GM20000 (cell line): ENCODE results near the gene NSMF.
A peak's percentile ranks its signal among the peaks of the same experiment; 100 is the strongest.

Experiments
- DNase-seq: peaks from one replicate; pipeline ENCODE4 v3.0.0; 2012; ENCODE audit warnings: low spot score
- TF ChIP-seq, protein P1 (sequence below): IDR thresholded peaks from 2 replicates; pipeline ENCODE4 v1.5.1; 2012; ENCODE audit warnings: mild to moderate bottlenecking, control low read depth; ENCODE audit errors: extremely low read depth, missing control alignments

The NSMF gene

DNA sequence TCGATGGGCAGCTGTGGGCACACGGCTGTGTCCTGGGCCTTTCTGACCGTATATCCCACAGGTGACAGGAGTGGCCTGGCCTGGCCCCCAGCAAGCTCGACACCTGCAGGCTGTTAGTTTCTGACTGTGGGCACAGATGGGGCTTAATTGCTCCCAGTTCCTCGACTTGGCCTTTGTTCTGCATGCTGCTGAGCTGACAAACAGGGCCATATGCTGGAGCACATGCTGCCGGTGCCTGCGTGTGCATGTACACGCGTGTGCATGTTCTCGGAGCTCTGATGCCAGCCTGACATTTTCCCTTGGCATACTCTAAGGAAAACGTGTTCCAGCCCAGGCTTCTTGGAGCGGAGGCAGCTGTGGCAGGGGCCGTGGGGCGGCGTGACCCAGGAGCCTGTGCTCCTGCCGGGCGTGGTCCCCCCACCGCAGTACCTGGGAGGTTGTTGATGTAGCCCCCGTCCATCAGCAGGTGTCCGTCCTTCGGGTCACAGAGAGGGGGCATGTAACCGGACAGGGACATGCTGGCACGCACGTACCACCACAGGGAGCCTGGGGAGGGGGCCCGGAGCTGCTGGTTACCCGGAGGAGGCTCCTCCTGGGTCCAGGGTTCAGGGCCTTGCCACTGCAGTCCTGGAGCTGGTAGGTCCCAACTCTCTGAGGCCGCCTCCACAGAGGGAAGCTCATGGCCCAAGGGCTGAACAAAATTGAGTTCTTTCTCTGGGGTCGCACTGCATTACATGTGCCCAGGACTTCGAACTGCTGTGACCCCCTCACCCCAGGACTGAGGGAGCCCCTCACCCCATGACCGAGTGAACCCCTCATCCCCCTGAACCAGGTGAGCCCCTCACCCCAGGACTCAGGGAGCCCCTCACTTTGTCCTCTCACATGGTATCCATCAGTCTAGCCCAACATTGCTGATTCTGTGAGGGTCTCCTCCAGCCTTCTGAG, 4.1 kb upstream of the NSMF start:
- TF ChIP-seq, protein P1, sequence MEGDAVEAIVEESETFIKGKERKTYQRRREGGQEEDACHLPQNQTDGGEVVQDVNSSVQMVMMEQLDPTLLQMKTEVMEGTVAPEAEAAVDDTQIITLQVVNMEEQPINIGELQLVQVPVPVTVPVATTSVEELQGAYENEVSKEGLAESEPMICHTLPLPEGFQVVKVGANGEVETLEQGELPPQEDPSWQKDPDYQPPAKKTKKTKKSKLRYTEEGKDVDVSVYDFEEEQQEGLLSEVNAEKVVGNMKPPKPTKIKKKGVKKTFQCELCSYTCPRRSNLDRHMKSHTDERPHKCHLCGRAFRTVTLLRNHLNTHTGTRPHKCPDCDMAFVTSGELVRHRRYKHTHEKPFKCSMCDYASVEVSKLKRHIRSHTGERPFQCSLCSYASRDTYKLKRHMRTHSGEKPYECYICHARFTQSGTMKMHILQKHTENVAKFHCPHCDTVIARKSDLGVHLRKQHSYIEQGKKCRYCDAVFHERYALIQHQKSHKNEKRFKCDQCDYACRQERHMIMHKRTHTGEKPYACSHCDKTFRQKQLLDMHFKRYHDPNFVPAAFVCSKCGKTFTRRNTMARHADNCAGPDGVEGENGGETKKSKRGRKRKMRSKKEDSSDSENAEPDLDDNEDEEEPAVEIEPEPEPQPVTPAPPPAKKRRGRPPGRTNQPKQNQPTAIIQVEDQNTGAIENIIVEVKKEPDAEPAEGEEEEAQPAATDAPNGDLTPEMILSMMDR, result no peak

DNA sequence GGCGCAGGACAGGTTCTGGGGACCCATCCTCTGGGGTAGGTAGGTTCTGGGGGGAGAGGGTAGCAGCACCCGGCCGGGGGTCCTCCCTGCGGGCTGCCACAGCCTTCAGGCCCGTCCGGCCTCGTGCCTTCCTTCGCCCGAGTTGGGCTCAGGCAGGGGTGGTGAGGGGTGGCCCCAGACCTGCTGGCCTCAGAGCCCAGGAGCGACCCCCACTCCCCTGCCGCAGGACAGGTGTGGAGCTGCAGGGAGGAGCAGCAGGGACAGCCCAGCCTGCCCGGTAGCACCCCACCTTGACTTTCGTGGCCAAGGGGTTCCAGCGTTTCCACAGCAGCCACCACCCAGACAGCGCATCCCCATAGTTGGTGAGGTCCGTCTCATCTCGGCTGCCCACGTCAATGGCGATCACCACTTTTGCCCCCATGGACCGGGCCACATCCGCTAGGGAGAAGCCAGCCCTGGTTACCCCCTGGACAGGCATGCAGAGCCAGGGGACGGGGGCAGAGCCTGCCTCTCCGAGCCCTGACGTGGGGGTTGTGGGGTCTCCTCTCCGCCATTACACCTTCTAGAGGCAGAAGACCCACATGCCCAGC, 3.4 kb upstream of the NSMF start:
- TF ChIP-seq, protein P1, result no peak
- DNase-seq, result no peak

More for the DNA sequence above, 4.1 kb upstream of the NSMF start:
- DNase-seq, result no peak

DNA sequence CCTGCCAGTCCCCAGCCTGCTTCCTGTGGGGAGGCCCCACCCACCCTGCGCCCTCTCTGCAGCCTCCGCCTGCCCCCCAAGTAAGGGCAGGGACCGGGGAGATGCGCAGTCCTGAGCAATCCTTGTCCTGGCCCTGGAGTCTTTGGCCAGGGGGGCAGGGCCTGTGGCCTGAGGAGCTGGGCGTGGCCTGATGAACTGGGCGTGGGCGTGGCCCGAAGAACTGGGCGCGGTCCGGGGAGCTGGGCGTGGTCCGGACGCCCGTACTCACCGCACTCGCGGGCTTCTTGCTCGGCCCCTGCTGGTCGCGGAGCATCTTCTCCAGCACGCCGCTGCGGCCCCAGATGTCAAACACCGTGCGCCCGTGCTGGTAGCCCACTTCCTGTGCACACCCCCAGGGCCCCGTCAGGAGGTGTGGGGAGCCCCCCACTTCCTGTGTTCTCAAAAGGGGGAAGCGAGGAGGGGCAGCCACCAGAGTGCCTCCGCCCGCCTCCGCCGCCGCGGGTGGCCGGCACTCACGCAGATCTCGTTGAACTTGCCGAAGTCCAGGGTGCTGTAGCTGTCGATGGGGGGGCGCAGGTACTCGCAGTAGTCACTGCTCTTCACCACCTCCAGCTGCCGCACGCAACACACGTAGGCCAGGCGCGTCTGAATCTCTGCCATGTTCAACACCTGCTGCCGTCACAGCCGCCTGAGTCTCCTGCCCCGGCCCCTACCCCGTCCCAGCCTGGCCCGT, 2.7 kb upstream of the NSMF start:
- TF ChIP-seq, protein P1, result no peak
- peak; percentile 94 for DNase-seq

DNA sequence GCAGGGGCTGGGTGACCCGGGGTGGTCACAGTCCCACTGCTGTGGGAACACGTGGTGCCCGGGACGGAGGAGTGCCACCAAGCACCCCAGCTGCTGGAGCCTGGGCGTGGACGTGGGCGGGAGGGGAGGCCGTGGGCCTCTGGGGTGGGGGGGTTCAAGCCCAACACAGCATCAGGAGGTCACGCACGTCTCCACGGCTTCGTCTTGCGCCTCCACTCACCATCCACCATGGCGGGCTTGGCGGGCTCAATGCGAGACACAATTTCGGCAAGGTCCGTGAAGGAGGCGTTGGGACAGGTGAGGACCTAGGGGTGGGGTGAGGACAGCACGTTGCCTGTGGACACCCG, 2.2 kb upstream of the NSMF start:
- DNase-seq, result no peak
- TF ChIP-seq, protein P1, result no peak

DNA sequence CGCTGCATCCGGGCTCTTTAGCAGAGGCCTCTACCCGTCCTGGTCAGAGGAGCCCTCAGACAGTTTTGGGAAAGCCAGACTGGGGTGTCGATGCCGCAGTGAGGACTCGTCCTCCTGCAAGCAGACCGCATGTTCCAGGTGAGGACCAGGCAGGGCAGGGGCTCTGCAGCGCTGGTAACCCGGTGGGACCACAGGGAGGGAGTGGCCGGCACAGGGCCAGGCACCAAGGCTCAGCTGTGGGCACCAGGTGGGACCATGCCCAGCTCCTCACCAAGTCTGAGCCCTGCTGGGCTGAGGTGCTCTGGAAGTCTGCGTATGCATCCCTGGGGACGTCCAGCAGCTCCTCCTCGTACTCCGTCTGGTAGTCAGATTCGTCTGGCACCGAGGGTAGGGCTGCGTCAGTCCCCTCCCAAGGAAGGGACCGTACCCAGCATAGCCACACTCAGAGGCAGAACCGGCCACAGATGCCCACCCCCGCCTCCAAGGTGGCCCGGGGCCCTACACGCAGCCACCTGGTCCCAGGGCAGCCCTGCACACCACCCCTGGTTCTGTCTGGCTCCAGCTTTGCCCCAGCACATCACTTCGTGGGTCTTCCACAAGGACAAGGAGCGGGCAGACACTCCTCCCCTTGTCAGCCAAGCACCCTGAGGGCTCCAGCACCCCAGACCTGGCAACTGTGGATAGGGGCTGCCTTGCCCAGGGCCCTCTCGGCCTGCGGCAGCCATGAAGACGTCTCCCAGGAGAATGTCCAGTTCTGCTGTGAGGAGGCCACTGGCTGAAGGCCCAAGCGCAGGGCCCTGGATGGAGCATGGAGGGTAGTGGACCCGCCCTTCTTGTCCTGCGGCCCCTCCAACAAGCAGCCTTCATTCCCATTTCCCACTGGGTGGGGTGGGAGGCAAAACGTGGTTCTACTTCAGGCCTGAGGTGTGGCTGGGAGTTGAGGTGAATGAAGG, 1.5 kb upstream of the NSMF start:
- TF ChIP-seq, protein P1, result no peak
- DNase-seq, result no peak

DNA sequence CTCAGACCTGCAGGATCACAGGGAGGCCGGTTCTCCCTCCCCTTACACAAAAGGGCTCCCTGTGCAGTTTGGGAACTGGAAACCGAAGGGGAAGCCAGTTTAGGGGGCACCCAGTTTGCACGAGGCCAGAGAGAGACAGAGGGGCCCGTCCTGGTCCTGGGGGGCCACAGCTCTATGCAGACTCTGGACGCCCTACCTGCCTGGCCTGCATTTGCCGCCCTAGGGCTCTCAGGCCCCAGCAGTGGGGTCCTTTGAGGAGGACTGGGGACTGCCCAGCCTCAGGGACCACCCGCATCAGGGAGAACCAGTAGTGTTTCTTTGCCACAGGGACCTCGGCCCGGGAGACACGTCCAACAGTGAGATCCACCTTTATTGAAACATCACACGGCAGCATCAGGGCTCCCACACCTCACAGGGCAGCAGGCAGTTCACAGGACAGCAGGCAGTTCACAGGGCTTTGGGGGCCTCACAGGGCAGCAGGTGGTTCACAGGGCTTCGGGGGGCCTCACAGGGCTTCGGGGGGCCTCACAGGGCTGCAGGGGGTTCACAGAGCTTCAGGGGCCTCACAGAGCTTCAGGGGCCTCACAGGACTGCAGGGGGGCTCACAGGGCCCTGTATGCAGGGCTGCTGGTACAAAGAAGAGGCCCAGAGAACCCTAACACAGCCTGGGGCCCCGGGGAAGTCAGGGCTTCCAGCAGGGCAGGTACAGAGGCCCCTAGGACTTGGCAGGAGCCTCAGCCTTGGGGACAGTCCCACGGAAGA, 648 bp upstream of the NSMF start:
- TF ChIP-seq, protein P1, result no peak
- peak; percentile 39 for DNase-seq
